ENCODE measurements around the gene PGP.

DNA sequence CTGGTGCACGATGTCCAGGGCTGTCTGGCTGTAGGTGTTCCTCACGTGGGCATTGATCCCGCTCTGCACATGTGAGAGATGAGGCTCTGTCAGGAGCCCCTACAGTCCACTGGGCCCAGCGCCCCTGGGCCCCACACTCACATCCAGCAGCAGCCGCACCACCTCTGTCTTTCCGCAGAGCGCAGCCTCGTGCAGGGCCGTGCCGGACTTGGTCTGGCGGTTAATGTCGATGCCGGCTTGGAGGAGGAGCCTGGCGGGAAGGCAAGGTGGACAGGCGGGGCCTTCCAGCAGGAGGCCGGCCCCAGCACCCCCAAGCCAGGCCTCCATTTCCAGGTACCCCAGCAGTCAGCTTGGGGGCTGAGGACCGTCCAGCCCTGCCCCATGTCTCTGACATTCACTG is 27.4 kb downstream of the PGP start:
- TF ChIP-seq, protein P1, sequence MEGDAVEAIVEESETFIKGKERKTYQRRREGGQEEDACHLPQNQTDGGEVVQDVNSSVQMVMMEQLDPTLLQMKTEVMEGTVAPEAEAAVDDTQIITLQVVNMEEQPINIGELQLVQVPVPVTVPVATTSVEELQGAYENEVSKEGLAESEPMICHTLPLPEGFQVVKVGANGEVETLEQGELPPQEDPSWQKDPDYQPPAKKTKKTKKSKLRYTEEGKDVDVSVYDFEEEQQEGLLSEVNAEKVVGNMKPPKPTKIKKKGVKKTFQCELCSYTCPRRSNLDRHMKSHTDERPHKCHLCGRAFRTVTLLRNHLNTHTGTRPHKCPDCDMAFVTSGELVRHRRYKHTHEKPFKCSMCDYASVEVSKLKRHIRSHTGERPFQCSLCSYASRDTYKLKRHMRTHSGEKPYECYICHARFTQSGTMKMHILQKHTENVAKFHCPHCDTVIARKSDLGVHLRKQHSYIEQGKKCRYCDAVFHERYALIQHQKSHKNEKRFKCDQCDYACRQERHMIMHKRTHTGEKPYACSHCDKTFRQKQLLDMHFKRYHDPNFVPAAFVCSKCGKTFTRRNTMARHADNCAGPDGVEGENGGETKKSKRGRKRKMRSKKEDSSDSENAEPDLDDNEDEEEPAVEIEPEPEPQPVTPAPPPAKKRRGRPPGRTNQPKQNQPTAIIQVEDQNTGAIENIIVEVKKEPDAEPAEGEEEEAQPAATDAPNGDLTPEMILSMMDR (IDR thresholded peaks at IDR 0.05) = no peak
- TF ChIP-seq HOXA7 (CRISPR knock-in tag; IDR thresholded peaks at IDR 0.05) = no peak
- TF ChIP-seq, protein P2, sequence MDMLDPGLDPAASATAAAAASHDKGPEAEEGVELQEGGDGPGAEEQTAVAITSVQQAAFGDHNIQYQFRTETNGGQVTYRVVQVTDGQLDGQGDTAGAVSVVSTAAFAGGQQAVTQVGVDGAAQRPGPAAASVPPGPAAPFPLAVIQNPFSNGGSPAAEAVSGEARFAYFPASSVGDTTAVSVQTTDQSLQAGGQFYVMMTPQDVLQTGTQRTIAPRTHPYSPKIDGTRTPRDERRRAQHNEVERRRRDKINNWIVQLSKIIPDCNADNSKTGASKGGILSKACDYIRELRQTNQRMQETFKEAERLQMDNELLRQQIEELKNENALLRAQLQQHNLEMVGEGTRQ (IDR thresholded peaks at IDR 0.05) = no peak
- TF ChIP-seq, protein P3, sequence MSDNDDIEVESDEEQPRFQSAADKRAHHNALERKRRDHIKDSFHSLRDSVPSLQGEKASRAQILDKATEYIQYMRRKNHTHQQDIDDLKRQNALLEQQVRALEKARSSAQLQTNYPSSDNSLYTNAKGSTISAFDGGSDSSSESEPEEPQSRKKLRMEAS (IDR thresholded peaks at IDR 0.05) = no peak
- TF ChIP-seq POLR2A (IDR thresholded peaks at IDR 0.05; ENCODE audit: low read length) = no peak
- TF ChIP-seq, protein P4, sequence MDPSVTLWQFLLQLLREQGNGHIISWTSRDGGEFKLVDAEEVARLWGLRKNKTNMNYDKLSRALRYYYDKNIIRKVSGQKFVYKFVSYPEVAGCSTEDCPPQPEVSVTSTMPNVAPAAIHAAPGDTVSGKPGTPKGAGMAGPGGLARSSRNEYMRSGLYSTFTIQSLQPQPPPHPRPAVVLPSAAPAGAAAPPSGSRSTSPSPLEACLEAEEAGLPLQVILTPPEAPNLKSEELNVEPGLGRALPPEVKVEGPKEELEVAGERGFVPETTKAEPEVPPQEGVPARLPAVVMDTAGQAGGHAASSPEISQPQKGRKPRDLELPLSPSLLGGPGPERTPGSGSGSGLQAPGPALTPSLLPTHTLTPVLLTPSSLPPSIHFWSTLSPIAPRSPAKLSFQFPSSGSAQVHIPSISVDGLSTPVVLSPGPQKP (IDR thresholded peaks at IDR 0.05; ENCODE audit: low read depth, low read length) = no peak
- TF ChIP-seq HDAC2 (IDR thresholded peaks at IDR 0.05) = no peak
- TF ChIP-seq CHD2 (IDR thresholded peaks at IDR 0.05; ENCODE audit: low read length, partially characterized antibody) = no peak
- no peak for TF ChIP-seq RAD21 (conservative IDR thresholded peaks at IDR 0.05 in 1 of 2, IDR thresholded peaks at IDR 0.05 in 1 of 2)
- no peak for TF ChIP-seq ZSCAN20 (CRISPR knock-in tag; IDR thresholded peaks at IDR 0.05)
